Smooth muscle cell (in vitro differentiated cells): ENCODE measurements around the gene CCDC17. TPM values are rescaled to one million over a fixed set of nuclear protein-coding genes. Genes with fewer than 3 reads are reported as not detected.

Source experiments
- DNase-seq: peaks from one replicate; lab custom pipeline; 2025; ENCODE audit not compliant: unreplicated experiment; lab: John Stamatoyannopoulos, UW
- H2AFZ ChIP-seq: fragments of 200-600 bp; sonication (generic); 2 replicates; pipeline ENCODE4 v1.6.0; 2016; ENCODE audit warnings: antibody characterized with exemption, low read depth, mild to moderate bottlenecking
- H3F3A ChIP-seq: fragments of 200-600 bp; sonication (generic); 2 replicates; pipeline ENCODE4 v1.6.0; 2017; ENCODE audit warnings: antibody characterized with exemption, low read depth
- H3K27ac ChIP-seq: fragments of 200-600 bp; sonication (generic); 2 replicates; pipeline ENCODE4 v1.5.1; 2016; ENCODE audit warnings: low read depth, mild to moderate bottlenecking
- H3K27me3 ChIP-seq: fragments of 200-600 bp; sonication (generic); 2 replicates; pipeline ENCODE4 v1.6.1; 2016; ENCODE audit warnings: low read depth, mild to moderate bottlenecking
- H3K36me3 ChIP-seq: fragments of 200-600 bp; sonication (generic); 2 replicates; pipeline ENCODE4 v1.5.1; 2016; ENCODE audit warnings: low read depth
- H3K4me1 ChIP-seq: fragments of 200-600 bp; sonication (generic); 2 replicates; pipeline ENCODE4 v1.5.1; 2016; ENCODE audit warnings: low read depth
- H3K4me2 ChIP-seq: fragments of 200-600 bp; sonication (generic); 2 replicates; pipeline ENCODE4 v1.6.0; 2016; ENCODE audit warnings: mild to moderate bottlenecking
- H3K4me3 ChIP-seq: fragments of 200-600 bp; sonication (generic); 2 replicates; pipeline ENCODE4 v1.5.1; 2016; ENCODE audit warnings: mild to moderate bottlenecking
- H3K79me2 ChIP-seq: fragments of 200-600 bp; sonication (generic); 2 replicates; pipeline ENCODE4 v1.6.0; 2016; ENCODE audit warnings: low read depth, mild to moderate bottlenecking
- H3K9ac ChIP-seq: fragments of 200-600 bp; sonication (generic); 2 replicates; pipeline ENCODE4 v1.6.0; 2016; ENCODE audit warnings: low read depth
- H3K9me3 ChIP-seq: fragments of 200-600 bp; sonication (generic); replicated peaks from 2 replicates; pipeline ENCODE4 v1.5.1; 2016; ENCODE audit warnings: low read depth
- H4K20me1 ChIP-seq: fragments of 200-600 bp; sonication (generic); 2 replicates; pipeline ENCODE4 v1.6.0; 2016; ENCODE audit warnings: low read depth
- CTCF ChIP-seq: fragments of 200-600 bp; sonication (generic); IDR thresholded peaks from 2 replicates; pipeline ENCODE4 v1.5.1; 2017; ENCODE audit warnings: borderline replicate concordance, mild to moderate bottlenecking, antibody characterized with exemption; ENCODE audit not compliant: insufficient read depth, poor library complexity, severe bottlenecking
- WGBS: methylation state at CpG from one replicate; pipeline ENCODE4 v1.1.7; 2016; ENCODE audit warnings: low lambda C conversion rate; 5-methylcytosine and 5-hydroxymethylcytosine counted together
- polyA plus RNA-seq: library from polyadenylated mRNA; unstranded; fragments of >200 nt; fragmentation: Nextera tagmentation; extraction: Ambion mirVana; gene quantifications from 2 replicates; pipeline ENCODE4 v1.2.1, GENCODE V29; 2016
- total RNA-seq: library from RNA; depleted of rRNA; stranded (reverse); fragments of >200 nt; gene quantifications from 2 replicates; pipeline ENCODE4 v1.2.3, GENCODE V29; 2014

Gene CCDC17
- total and polyA plus RNA-seq, 2 experiments from 2014 or later, result 0.64 to 2.5 TPM

- Histone ChIP-seq H3K27ac (no peak overlapping the region), H3F3A (no peaks in the 10 kb centered on the region), H4K20me1 (peaks cover 13% of the 10 kb centered on the region), H3K9ac (no peak overlapping the region), H3K9me3 (no peaks in the 10 kb centered on the region), H3K4me2 (no peak overlapping the region), H3K36me3 (peaks cover 7% of the 10 kb centered on the region), H2AFZ (no peak overlapping the region), H3K4me3 (no peak overlapping the region), H3K27me3 (no peaks in the 10 kb centered on the region), H3K4me1 (no peaks in the 10 kb centered on the region), H3K79me2 (peaks cover 8% of the 10 kb centered on the region)
- DNase-seq, result no peak
- TF ChIP-seq CTCF, result no peak
- 79% methylated on average over 5 of the region's 5 CpGs for WGBS
Measured at GRCh38 chr1:45643321-45643720, 19.5 kb upstream of the CCDC17 start.

DNA sequence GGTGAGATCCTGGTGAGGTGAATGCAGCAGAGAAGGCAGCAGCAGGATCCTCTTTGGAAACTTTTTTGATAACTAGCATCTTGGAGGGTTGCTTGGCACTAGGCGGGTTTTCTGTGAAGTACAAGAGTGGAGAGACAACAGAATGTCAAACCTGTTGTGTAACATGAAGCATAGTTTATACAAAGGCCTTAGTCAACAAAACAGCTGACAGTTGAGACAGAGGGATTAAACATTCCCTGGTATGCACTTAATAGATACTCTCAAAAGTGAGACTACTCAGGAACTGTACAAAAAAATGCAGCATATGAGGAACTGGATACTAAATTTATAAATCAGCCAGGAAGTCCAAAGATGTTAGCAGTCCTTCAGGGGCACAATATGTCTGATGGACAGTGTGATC, 16.4 kb upstream of the CCDC17 start:
- 93% methylated on average over 1 of the region's 1 CpG for WGBS
- Histone ChIP-seq H3K27me3 (no peaks in the 10 kb centered on the region), H3K4me2 (no peak overlapping the region), H3K36me3 (peaks cover 11% of the 10 kb centered on the region), H3K4me3 (no peak overlapping the region), H3K27ac (no peak overlapping the region), H4K20me1 (peaks cover 5% of the 10 kb centered on the region), H3K9ac (no peak overlapping the region), H3K79me2 (no peaks in the 10 kb centered on the region), H3K4me1 (no peaks in the 10 kb centered on the region), H3F3A (no peaks in the 10 kb centered on the region), H3K9me3 (no peaks in the 10 kb centered on the region), H2AFZ (no peak overlapping the region)
- no peak for DNase-seq
- TF ChIP-seq CTCF, result no peak

DNA sequence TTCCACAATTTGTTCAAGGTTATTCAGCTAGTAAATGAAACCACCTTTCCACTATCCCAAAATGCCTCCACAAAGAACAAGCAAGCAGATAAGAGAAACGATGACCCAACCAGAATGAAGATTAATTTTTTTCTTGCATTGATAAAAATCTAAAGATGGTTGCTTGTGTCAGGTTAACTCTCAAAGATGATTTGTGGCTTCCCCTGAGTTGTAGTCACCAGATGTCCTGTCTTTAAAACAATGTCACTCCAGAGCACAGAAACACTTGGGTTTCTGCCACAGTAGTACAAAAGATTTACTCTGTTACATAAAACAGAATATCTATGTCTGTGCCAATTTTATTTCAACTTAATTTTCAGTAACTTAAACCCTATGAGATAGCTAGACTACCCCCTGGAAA, 11.4 kb upstream of the CCDC17 start:
- TF ChIP-seq CTCF, result no peak
- Histone ChIP-seq H3K4me3 (no peak overlapping the region), H3K4me2 (no peak overlapping the region), H3K9me3 (no peaks in the 10 kb centered on the region), H3K4me1 (no peaks in the 10 kb centered on the region), H3K27ac (no peak overlapping the region), H3K36me3 (peaks cover 25% of the 10 kb centered on the region), H3K79me2 (no peaks in the 10 kb centered on the region), H3F3A (no peaks in the 10 kb centered on the region), H4K20me1 (peaks cover 4% of the 10 kb centered on the region), H3K9ac (no peak overlapping the region), H2AFZ (no peak overlapping the region), H3K27me3 (no peaks in the 10 kb centered on the region)
- DNase-seq, result no peak
- WGBS, result 84% methylated on average over 1 of the region's 1 CpG

GRCh38 chr1:45630429-45630828, 6.6 kb upstream of the CCDC17 start:
- Histone ChIP-seq H3F3A (no peaks in the 10 kb centered on the region), H3K79me2 (no peaks in the 10 kb centered on the region), H3K27ac (no peak overlapping the region), H3K9me3 (no peaks in the 10 kb centered on the region), H3K27me3 (no peaks in the 10 kb centered on the region), H3K4me1 (no peaks in the 10 kb centered on the region), H3K4me3 (no peak overlapping the region), H4K20me1 (peaks cover 4% of the 10 kb centered on the region), H2AFZ (no peak overlapping the region), H3K36me3 (peaks cover 34% of the 10 kb centered on the region), H3K9ac (no peak overlapping the region), H3K4me2 (no peak overlapping the region)
- TF ChIP-seq CTCF, result no peak
- 100% methylated on average over 1 of the region's 1 CpG for WGBS
- DNase-seq, result no peak
